Vagina (tissue), 2 donors: ENCODE data around the gene TLDC2.
"Not testable (repeated sequence)": the region's sequence is repeated elsewhere in the genome, so short reads cannot be mapped to it uniquely, and the experiment has no call there.

Source experiments
- CTCF ChIP-seq, 3 experiments: fragments of 450-650 bp in 2 of 3; fragments of 200-600 bp in 1 of 3; sonication (generic) in 1 of 3; IDR thresholded peaks; one replicate each; pipeline ENCODE4 v1.5.1; 2017 to 2019; ENCODE audit warnings: antibody characterized with exemption in 3 of 3, mild to moderate bottlenecking in 2 of 3, moderate library complexity in 2 of 3
- POLR2AphosphoS5 ChIP-seq, 2 donors: sonication (generic); formaldehyde crosslinking; IDR thresholded peaks; one replicate each; pipeline ENCODE4 v1.9.0; 2017; ENCODE audit warnings: antibody characterized with exemption in 2 of 2, mild to moderate bottlenecking in 2 of 2, low read depth in 1 of 2; ENCODE audit not compliant: insufficient read depth in 1 of 2

GRCh38 chr20:36936761-36937401 lies 60.9 kb downstream of the TLDC2 start:
- TF ChIP-seq POLR2AphosphoS5 (IDR thresholded peaks at IDR 0.05; ENCODE audit: insufficient read depth in 1 of 2, low read depth in 1 of 2); CTCF (IDR thresholded peaks at IDR 0.05): not testable (repeated sequence)
